Lung (tissue), 12 donors: ENCODE measurements around the gene GOLGA1. TPM values are rescaled to one million over a fixed set of nuclear protein-coding genes. Genes with fewer than 3 reads are reported as not detected.

Experiments
- ATAC-seq: fragments of 200-7000 bp; cut with Tn5 transposase; one replicate; pipeline ENCODE4 v1.9.1; 2020; ENCODE audit warnings: moderate number of reproducible peaks; ENCODE audit not compliant: insufficient read depth, low FRiP score
- DNase-seq, 3 donors: peaks; one replicate each; pipeline ENCODE4 v3.0.0-alpha.2; 2013 to 2017
- H3K27ac ChIP-seq, 2 donors: one replicate each; pipeline ENCODE4 v1.5.1; 2013; ENCODE audit warnings: mild to moderate bottlenecking in 2 of 2, moderate library complexity in 2 of 2, control low read depth in 1 of 2, inconsistent platforms in 1 of 2, low read depth in 1 of 2, low read length in 1 of 2
- H3K27me3 ChIP-seq, 3 donors: one replicate each; pipeline ENCODE4 v1.5.1; 2013; ENCODE audit warnings: low read length in 2 of 3; ENCODE audit not compliant: control insufficient read depth in 3 of 3, insufficient read depth in 3 of 3
- H3K36me3 ChIP-seq, 4 donors: one replicate each; pipeline ENCODE4 v1.5.1; 2013; ENCODE audit warnings: low read length in 4 of 4, mild to moderate bottlenecking in 1 of 4, moderate library complexity in 1 of 4; ENCODE audit not compliant: control insufficient read depth in 4 of 4, insufficient read depth in 4 of 4
- H3K4me1 ChIP-seq, 5 donors: one replicate each; pipeline ENCODE4 v1.5.1; 2013; ENCODE audit warnings: low read length in 5 of 5, mild to moderate bottlenecking in 2 of 5, moderate library complexity in 1 of 5; ENCODE audit not compliant: control insufficient read depth in 5 of 5, insufficient read depth in 5 of 5
- H3K4me3 ChIP-seq: one replicate; pipeline ENCODE4 v1.5.1; 2013; ENCODE audit warnings: mild to moderate bottlenecking, control low read depth, moderate library complexity
- H3K9ac ChIP-seq, 2 donors: one replicate each; pipeline ENCODE4 v1.5.1; 2013; ENCODE audit warnings: low read length in 2 of 2, control low read depth in 1 of 2; ENCODE audit not compliant: insufficient read depth in 1 of 2
- H3K9me3 ChIP-seq, 4 donors: one replicate each; pipeline ENCODE4 v1.5.1; 2013; ENCODE audit warnings: low read length in 3 of 4, mild to moderate bottlenecking in 1 of 4, moderate library complexity in 1 of 4; ENCODE audit not compliant: control insufficient read depth in 4 of 4, insufficient read depth in 3 of 4
- CTCF ChIP-seq: IDR thresholded peaks from 2 replicates; pipeline ENCODE4 v1.5.1; 2012; ENCODE audit warnings: mild to moderate bottlenecking; ENCODE audit errors: control extremely low read depth, extremely low read depth
- WGBS, 2 donors: extraction: QIAGEN DNeasy Blood & Tissue Kit; methylation state at CpG; one replicate each; pipeline ENCODE4 v1.1.7; 2013; 5-methylcytosine and 5-hydroxymethylcytosine counted together
- polyA plus RNA-seq, 2 donors: library from polyadenylated mRNA; stranded (reverse); fragments of 200-250 nt; gene quantifications; one replicate each; pipeline ENCODE4 v1.2.1, GENCODE V29; 2013
- total RNA-seq, 2 donors: library from RNA; depleted of rRNA in 1 of 2; stranded (reverse); fragments of >200 nt in 1 of 2; gene quantifications; one replicate each; pipeline ENCODE4 v1.2.1, GENCODE V29; 2014 to 2021
- donor health status: control.
- donor health status: control.
- donor health status: Bipolar disorder and iron deficiency.
- donor health status: healthy.
- donor health status: DM: yes; HTN: yes; CAD: no.

GOLGA1 gene
- total and polyA plus RNA-seq, 4 donors: 6.2 to 20.4 (median 12.3) TPM

- H3K36me3 ChIP-seq: peaks cover 22 to 57% (median 37%) of the 10 kb centered on the region in 4 donors
- 88 to 89% methylated on average over 14 of the region's 14 CpGs for WGBS, 2 donors
Observed at GRCh38 chr9:124877021-124877782, 63.7 kb downstream of the GOLGA1 start.

GRCh38 chr9:124875501-124875900 lies 65.4 kb downstream of the GOLGA1 start:
- Histone ChIP-seq H3K36me3 (peaks cover 22 to 46% (median 29%) of the 10 kb centered on the region in 4 donors), H3K9me3 (no peaks in the 10 kb centered on the region), H3K4me3 (no peak overlapping the region), H3K27me3 (no peaks in the 10 kb centered on the region), H3K27ac (no peak overlapping the region), H3K9ac (no peak overlapping the region), H3K4me1 (peaks cover 8 to 20% (median 16%) of the 10 kb centered on the region in 5 donors)
- 94% methylated on average over 5 to 6 of the region's 6 CpGs for WGBS, 2 donors
- DNase-seq (no peak), ATAC-seq (no peak)
- no peak for TF ChIP-seq CTCF

More at GRCh38 chr9:124877021-124877782, 63.7 kb downstream of the GOLGA1 start:
- no peak overlapping the region for H3K9ac ChIP-seq
- no peak overlapping the region for H3K4me3 ChIP-seq
- H3K4me1 ChIP-seq: peaks cover 4 to 13% (median 8%) of the 10 kb centered on the region in 5 donors
- TF ChIP-seq CTCF: no peak
- ATAC-seq: no peak
- no peak for DNase-seq
- H3K27ac ChIP-seq: no peak overlapping the region
- H3K27me3 ChIP-seq: no peaks in the 10 kb centered on the region
- H3K9me3 ChIP-seq: no peaks in the 10 kb centered on the region

- peaks cover 19 to 35% (median 26%) of the 10 kb centered on the region in 4 donors for H3K36me3 ChIP-seq
- no peak for TF ChIP-seq CTCF
- ATAC-seq: no peak
- no peaks in the 10 kb centered on the region for H3K27me3 ChIP-seq
- H3K9me3 ChIP-seq: no peaks in the 10 kb centered on the region
- no peak overlapping the region for H3K4me3 ChIP-seq
- H3K4me1 ChIP-seq: peaks cover 8 to 21% (median 16%) of the 10 kb centered on the region in 5 donors
- peak overlapping the region in 1 of 2 donors; percentile 14 for H3K27ac ChIP-seq
- no peak overlapping the region for H3K9ac ChIP-seq
- no peak for DNase-seq
- WGBS, 2 donors: 88 to 91% methylated on average over 14 of the region's 14 CpGs
Observed at GRCh38 chr9:124873664-124874063, 67.2 kb downstream of the GOLGA1 start.
